ENCODE measurements around the gene CHRNA3.
A peak's percentile ranks its signal among the peaks of the same experiment; 100 is the strongest.

Gene CHRNA3

GRCh38 chr15:78642331-78642730, 21.5 kb upstream of the CHRNA3 start:
- no peak for DNase-seq (ENCODE audit: extremely low read depth, low read depth)

GRCh38 chr15:78641749-78642275, 21.0 kb upstream of the CHRNA3 start:
- DNase-seq (ENCODE audit: extremely low read depth, low read depth), result no peak
- no peak for TF ChIP-seq CTCF (IDR thresholded peaks at IDR 0.05; ENCODE audit: low read depth, low read length)

More at GRCh38 chr15:78642331-78642730, 21.5 kb upstream of the CHRNA3 start:
- TF ChIP-seq CTCF (IDR thresholded peaks at IDR 0.05; ENCODE audit: low read depth, low read length), result no peak

GRCh38 chr15:78641102-78641748, 20.4 kb upstream of the CHRNA3 start, which contains the start of gene CHRNB4:
TSS of gene CHRNB4 (minus strand) at chr15:78641210. CDS start at chr15:78641133, 77 bp downstream.
- TF ChIP-seq CTCF (IDR thresholded peaks at IDR 0.05; ENCODE audit: low read depth, low read length), result no peak
- no peak for DNase-seq (ENCODE audit: extremely low read depth, low read depth)

GRCh38 chr15:78640527-78641101, 19.8 kb upstream of the CHRNA3 start:
- no peak for TF ChIP-seq CTCF (IDR thresholded peaks at IDR 0.05; ENCODE audit: low read depth, low read length)
- DNase-seq (ENCODE audit: extremely low read depth, low read depth), result no peak

GRCh38 chr15:78638658-78639314, 18.0 kb upstream of the CHRNA3 start:
- no peak for DNase-seq (ENCODE audit: extremely low read depth, low read depth)
- TF ChIP-seq CTCF (IDR thresholded peaks at IDR 0.05; ENCODE audit: low read depth, low read length), result peak; percentile 51

- no peak for TF ChIP-seq CTCF (IDR thresholded peaks at IDR 0.05; ENCODE audit: low read depth, low read length)
- DNase-seq (ENCODE audit: extremely low read depth, low read depth), result no peak
Measured at GRCh38 chr15:78637776-78638435, 17.1 kb upstream of the CHRNA3 start.
